IPS-18c (cell line): Measurements from ENCODE around the gene NR0B1.

ENCODE experiments used
- H3K4me3 ChIP-seq: 2 replicates; pipeline ENCODE4 v1.7.0; 2013; ENCODE audit warnings: low read depth, mild to moderate bottlenecking, low read length, moderate library complexity; ENCODE audit not compliant: insufficient read depth
- H3K9me3 ChIP-seq: one replicate; pipeline ENCODE4 v1.6.1; 2013; ENCODE audit warnings: mild to moderate bottlenecking, low read length, moderate library complexity; ENCODE audit not compliant: control insufficient read depth, insufficient read depth

NR0B1 gene

DNA sequence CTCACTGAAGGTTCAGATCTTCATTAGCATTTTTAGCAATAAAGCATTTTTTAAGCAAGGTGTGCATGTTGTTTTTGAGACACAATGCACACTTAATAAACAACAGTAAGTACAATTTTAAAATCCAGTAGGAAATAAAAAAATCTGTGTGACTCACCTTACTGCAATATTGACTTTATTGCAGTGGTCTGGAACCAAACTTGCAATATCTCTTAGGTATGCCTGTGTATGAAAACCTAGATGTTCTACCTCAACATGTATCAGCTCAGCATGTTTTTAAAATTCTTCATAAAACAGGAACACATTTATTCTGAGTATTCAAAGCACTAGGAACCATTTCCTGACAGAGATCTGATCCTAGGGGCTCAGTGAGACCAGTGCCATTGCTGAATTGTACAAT is 26.7 kb downstream of the NR0B1 start:
- Histone ChIP-seq H3K9me3 (peaks cover 7% of the 10 kb centered on the region), H3K4me3 (no peak overlapping the region)

DNA sequence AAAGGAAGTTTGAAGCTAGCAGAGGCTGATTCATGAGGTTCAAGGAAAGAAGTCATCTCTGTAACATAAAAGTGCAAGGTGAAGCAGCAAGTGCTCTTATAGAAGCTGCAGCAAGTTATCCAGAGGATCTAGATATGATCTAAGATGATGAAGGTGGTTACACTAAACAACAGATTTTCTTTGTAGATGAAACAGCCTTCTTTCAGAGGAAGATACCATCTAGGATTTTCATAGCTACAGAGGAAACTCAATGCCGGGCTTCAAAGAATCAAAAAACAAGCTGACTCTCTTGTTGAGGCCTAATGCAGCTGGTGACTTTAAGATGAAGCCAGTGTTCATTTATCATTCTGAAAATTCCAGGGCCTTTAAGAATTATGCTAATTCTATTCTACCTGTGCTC is 28.8 kb downstream of the NR0B1 start:
- Histone ChIP-seq H3K9me3 (peaks cover 5% of the 10 kb centered on the region), H3K4me3 (no peak overlapping the region)

DNA sequence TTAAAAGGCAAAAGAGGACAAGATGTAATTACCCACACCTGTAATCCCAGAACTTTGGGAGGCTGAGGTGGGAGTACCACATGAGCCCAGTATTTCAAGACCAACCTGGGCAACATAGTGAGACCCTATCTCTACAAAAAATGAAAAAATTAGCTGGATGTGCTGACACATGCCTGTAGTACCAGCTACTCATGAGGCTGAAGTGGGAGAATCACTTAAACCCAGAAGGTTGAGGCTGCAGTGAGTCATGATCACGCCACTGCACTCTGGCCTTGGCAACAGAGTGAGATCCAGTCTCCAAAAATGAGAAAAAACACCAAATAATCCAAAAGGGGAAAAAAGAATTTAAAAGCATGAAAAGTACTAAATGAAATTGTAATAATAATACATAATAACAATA is 30.8 kb downstream of the NR0B1 start:
- peaks cover 5% of the 10 kb centered on the region for H3K9me3 ChIP-seq
- no peak overlapping the region for H3K4me3 ChIP-seq

DNA sequence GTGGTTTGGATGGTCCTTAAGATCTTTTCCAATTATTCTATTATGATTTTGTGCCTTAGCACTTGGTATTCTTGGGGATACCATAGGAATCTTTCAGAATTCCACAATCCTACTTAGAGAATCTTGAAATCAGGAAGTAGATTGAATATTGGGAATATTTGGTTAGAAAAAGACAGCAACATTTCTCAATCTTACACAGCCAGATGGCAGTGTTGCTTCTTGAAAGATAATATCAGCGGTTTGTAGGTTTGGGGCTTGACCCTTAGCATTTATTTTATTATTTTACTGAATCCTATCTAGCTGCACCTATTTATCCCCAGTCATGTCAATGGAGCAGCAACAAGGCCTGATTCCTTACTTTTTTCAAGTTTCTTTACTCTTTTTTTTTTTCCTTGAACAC is 33.7 kb downstream of the NR0B1 start:
- Histone ChIP-seq H3K9me3 (no peaks in the 10 kb centered on the region), H3K4me3 (no peak overlapping the region)

DNA sequence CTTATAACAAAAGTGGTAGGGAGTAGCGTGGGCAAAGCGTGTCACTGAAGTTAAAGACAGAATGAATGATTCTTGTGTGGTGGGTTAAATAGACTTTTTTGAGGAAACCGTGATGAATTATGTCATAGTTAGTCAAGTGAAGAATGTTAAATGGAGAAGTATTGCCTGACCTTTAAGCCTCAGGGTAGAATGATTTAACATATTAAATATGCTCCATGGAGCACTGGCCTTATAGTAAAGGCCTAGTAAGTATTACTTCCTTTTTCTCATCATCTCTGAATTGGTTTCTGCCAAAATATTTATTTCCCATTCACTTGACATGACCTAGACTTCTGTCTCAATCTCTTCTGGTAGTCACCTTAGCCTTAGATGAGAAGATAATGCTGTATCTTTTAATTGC is 38.6 kb downstream of the NR0B1 start:
- H3K9me3 ChIP-seq: no peaks in the 10 kb centered on the region
- H3K4me3 ChIP-seq: no peak overlapping the region

DNA sequence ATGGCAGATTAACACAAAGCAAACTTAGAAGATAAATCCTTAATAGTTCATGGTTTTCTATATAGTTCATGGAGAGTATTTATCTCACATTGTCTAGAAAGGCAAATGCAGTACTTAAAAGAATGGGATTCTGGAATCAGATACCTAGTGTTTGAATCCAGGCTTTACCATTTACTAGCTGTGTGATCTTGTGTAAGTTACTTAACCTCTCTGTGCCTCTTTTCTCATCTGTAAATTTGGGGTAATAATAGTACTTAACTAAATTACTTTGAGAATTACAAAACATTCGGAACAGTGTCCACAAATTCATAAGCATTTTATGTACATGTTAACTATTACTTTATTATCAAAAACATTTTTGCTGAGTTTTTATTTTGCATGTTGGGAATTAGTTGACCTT is 46.4 kb downstream of the NR0B1 start:
- Histone ChIP-seq H3K4me3 (no peak overlapping the region), H3K9me3 (peaks cover 2% of the 10 kb centered on the region)

DNA sequence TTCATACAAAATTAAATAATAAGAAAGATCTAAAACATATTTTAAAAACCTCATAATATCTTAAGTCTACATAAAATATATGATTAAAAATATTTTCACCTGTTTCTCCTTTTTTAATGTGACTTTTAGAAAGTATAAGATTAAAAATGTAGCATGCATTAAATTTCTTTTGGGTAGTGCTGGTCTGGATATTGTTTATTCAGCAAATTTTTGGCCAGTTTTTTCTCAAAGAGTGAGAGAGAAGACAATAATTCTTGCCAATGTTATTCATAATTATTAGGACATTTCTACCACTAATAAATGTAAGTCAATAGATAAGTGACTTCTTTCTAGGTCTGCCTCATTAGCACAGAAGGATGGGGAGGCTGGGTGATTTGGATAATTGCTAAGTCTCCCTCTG is 48.2 kb downstream of the NR0B1 start:
- peaks cover 2% of the 10 kb centered on the region for H3K9me3 ChIP-seq
- no peak overlapping the region for H3K4me3 ChIP-seq

DNA sequence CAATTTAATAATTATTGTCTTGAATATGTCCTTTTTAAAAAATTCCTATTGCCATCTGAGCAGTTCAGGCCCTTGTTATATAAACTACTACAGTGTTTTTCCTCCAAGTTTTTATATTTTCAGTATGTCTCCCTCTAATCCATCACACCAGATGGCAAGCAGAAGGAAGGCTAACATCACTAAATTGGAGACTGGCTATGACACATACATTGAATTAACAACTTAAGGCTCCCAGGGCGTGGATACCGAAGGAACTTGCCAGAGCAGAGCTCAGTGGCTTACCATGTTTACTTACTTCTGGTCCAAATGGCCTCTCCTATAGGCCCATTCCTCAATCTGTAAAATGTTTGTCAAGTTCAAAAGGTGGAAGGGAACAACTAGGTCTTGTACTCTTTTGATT is 49.3 kb downstream of the NR0B1 start:
- no peak overlapping the region for H3K4me3 ChIP-seq
- peaks cover 2% of the 10 kb centered on the region for H3K9me3 ChIP-seq
